HCT116 (cell line): ENCODE data around the gene DOCK10. TPM values are rescaled to one million over a fixed set of nuclear protein-coding genes. Genes with fewer than 3 reads are reported as not detected.

Experiments
- ATAC-seq: fragments of 200-7000 bp; cut with Tn5 transposase; 2 replicates; pipeline ENCODE4 v1.9.1; 2020; ENCODE audit warnings: mild to moderate bottlenecking, moderate library complexity
- BruUV-seq: library from RNA; stranded (reverse); fragments of 400-500 nt; replicated peaks from 2 replicates; lab custom pipeline; 2021; lab: Mats Ljungman, UMichigan
- CTCF ChIA-PET: fragments of 300-600 bp; sonication (Branson Sonifier 250); formaldehyde crosslinking; loops from one replicate; lab custom pipeline; 2021; ENCODE audit warnings: antibody characterized with exemption; lab: Charles Lee
- POLR2A ChIA-PET: fragments of 300-600, 350-600 bp; sonication (Branson Sonifier 250); formaldehyde crosslinking; loops from one replicate; lab custom pipeline; 2021; ENCODE audit warnings: antibody characterized with exemption; lab: Charles Lee
- RAD21 ChIA-PET, 2 experiments: fragments of 300-600 bp; sonication (Branson Sonifier 250); formaldehyde crosslinking; loops; one replicate each; lab custom pipeline; 2023; ENCODE audit warnings: low total read pairs in 2 of 2; ENCODE audit not compliant: uncharacterized antibody in 2 of 2, unreplicated experiment in 2 of 2, low non-redundant PET in 1 of 2; lab: Charles Lee
- DNase-seq: peaks from one replicate; pipeline ENCODE4 v3.0.0-alpha.2; 2010; ENCODE audit warnings: low read depth, low spot score
- H2AFZ ChIP-seq: fragments of 200-600 bp; shearing (Covaris generic), sonication (generic); 2 replicates; pipeline ENCODE4 v1.6.1; 2017; ENCODE audit warnings: low read depth, mixed run types, mixed read lengths, antibody characterized with exemption, low read length; ENCODE audit not compliant: poor library complexity, severe bottlenecking
- H3K27ac ChIP-seq: 2 replicates; pipeline ENCODE4 v1.5.1; 2012; ENCODE audit warnings: low read depth, low read length
- H3K27me3 ChIP-seq: fragments of 200-600 bp; sonication (generic); 2 replicates; pipeline ENCODE4 v1.6.1; 2016; ENCODE audit warnings: mixed run types, low read length, mixed read lengths; ENCODE audit not compliant: insufficient read depth
- H3K36me3 ChIP-seq, 2 experiments: fragments of 200-500 bp in 1 of 2; fragments of 200-600 bp in 1 of 2; sonication (Bioruptor generic) in 1 of 2; sonication (generic) in 1 of 2; 2 replicates each; pipeline versions ENCODE4 v1.5.1 to v1.6.1; 2014 to 2016; ENCODE audit warnings: low read length in 2 of 2, inconsistent platforms in 1 of 2, mixed read lengths in 1 of 2, mixed run types in 1 of 2; ENCODE audit not compliant: insufficient read depth in 2 of 2, control insufficient read depth in 1 of 2
- H3K4me1 ChIP-seq, 2 experiments: fragments of 200-600 bp in 1 of 2; sonication (generic) in 1 of 2; 2 replicates each; pipeline versions ENCODE4 v1.5.1 to v1.6.1; 2012 to 2017; ENCODE audit warnings: low read length in 2 of 2, inconsistent platforms in 1 of 2, mild to moderate bottlenecking in 1 of 2, mixed read lengths in 1 of 2, mixed run types in 1 of 2, moderate library complexity in 1 of 2; ENCODE audit not compliant: insufficient read depth in 2 of 2, control insufficient read depth in 1 of 2
- H3K4me2 ChIP-seq: fragments of 200-600 bp; sonication (generic); 2 replicates; pipeline ENCODE4 v1.6.1; 2017; ENCODE audit warnings: mixed run types, low read length, mixed read lengths
- H3K4me3 ChIP-seq, 2 experiments: fragments of 200-600 bp in 1 of 2; sonication (generic) in 1 of 2; replicated peaks in 1 of 2; 2 replicates each; pipeline ENCODE4 v1.5.1; 2011 to 2016; ENCODE audit warnings: low read length in 2 of 2, control low read depth in 1 of 2, low read depth in 1 of 2, mild to moderate bottlenecking in 1 of 2, mixed read lengths in 1 of 2, mixed run types in 1 of 2
- H3K79me2 ChIP-seq: fragments of 200-600 bp; sonication (generic); 2 replicates; pipeline ENCODE4 v1.6.1; 2017; ENCODE audit warnings: mild to moderate bottlenecking, mixed run types, low read length, moderate library complexity, mixed read lengths; ENCODE audit not compliant: insufficient read depth
- H3K9ac ChIP-seq: fragments of 200-600 bp; sonication (generic); 2 replicates; pipeline ENCODE4 v1.6.1; 2016; ENCODE audit warnings: low read length, mixed read lengths
- H3K9me2 ChIP-seq: fragments of 200-600 bp; sonication (generic), shearing (Covaris generic); 2 replicates; pipeline ENCODE4 v1.6.1; 2017; ENCODE audit warnings: mixed run types, mild to moderate bottlenecking, moderate library complexity; ENCODE audit not compliant: insufficient read depth
- H3K9me3 ChIP-seq, 2 experiments: fragments of 200-500 bp in 1 of 2; fragments of 200-600 bp in 1 of 2; sonication (Bioruptor generic) in 1 of 2; sonication (generic) in 1 of 2; 2 replicates each; pipeline ENCODE4 v1.6.1; 2014 to 2017; ENCODE audit warnings: low read length in 2 of 2, mixed read lengths in 2 of 2, inconsistent platforms in 1 of 2, low read depth in 1 of 2, mild to moderate bottlenecking in 1 of 2, mixed run types in 1 of 2, moderate library complexity in 1 of 2; ENCODE audit not compliant: control insufficient read depth in 1 of 2, insufficient read depth in 1 of 2
- H4K20me1 ChIP-seq: fragments of 200-600 bp; sonication (generic), shearing (Covaris generic); 2 replicates; pipeline ENCODE4 v1.6.1; 2017; ENCODE audit warnings: mixed run types, mild to moderate bottlenecking, moderate library complexity; ENCODE audit not compliant: insufficient read depth
- CBX3 ChIP-seq: IDR thresholded peaks from 2 replicates; pipeline ENCODE4 v1.6.1; 2012; ENCODE audit warnings: low read depth
- CTCF ChIP-seq, 3 experiments: fragments of 200-600 bp in 1 of 3; sonication (generic) in 1 of 3; IDR thresholded peaks in 2 of 3; conservative IDR thresholded peaks in 1 of 3; 2 replicates each; pipeline ENCODE4 v1.5.1; 2012 to 2017; ENCODE audit warnings: low read depth in 2 of 3, low read length in 2 of 3, antibody characterized with exemption in 1 of 3, borderline replicate concordance in 1 of 3, control low read depth in 1 of 3, mild to moderate bottlenecking in 1 of 3, mixed read lengths in 1 of 3, mixed run types in 1 of 3, moderate library complexity in 1 of 3; ENCODE audit not compliant: insufficient read depth in 1 of 3
- EGR1 ChIP-seq: IDR thresholded peaks from 2 replicates; pipeline ENCODE4 v1.6.1; 2012; ENCODE audit warnings: low read depth
- EZH2 ChIP-seq: fragments of 200-600 bp; sonication (generic); IDR thresholded peaks from 2 replicates; pipeline ENCODE4 v1.6.1; 2017; ENCODE audit warnings: antibody characterized with exemption, mixed run types
- EZH2phosphoT487 ChIP-seq: fragments of 200-600 bp; IDR thresholded peaks from 2 replicates; pipeline ENCODE4 v1.6.1; 2018; ENCODE audit warnings: antibody characterized with exemption, borderline replicate concordance
- JUND ChIP-seq: IDR thresholded peaks from 2 replicates; pipeline ENCODE4 v1.6.1; 2012
- MAX ChIP-seq: IDR thresholded peaks from 2 replicates; pipeline ENCODE4 v1.6.1; 2012
- POLR2A ChIP-seq: IDR thresholded peaks from 2 replicates; pipeline ENCODE4 v1.7.0; 2011; ENCODE audit warnings: borderline replicate concordance; ENCODE audit not compliant: insufficient read depth, insufficient read length; ENCODE audit errors: extremely low read depth
- RAD21 ChIP-seq: IDR thresholded peaks from 2 replicates; pipeline ENCODE4 v1.6.1; 2012; ENCODE audit warnings: low read depth, mild to moderate bottlenecking
- REST ChIP-seq: IDR thresholded peaks from 2 replicates; pipeline ENCODE4 v1.6.1; 2012; ENCODE audit warnings: low read depth
- SIN3A ChIP-seq: IDR thresholded peaks from 2 replicates; pipeline ENCODE4 v1.6.1; 2012; ENCODE audit warnings: low read depth
- TCF7L2 ChIP-seq: IDR thresholded peaks from 2 replicates; pipeline ENCODE4 v1.7.0; 2011; ENCODE audit warnings: borderline replicate concordance, inconsistent platforms; ENCODE audit not compliant: insufficient read depth, insufficient read length; ENCODE audit errors: extremely low read depth
- ZBTB33 ChIP-seq: IDR thresholded peaks from 2 replicates; pipeline ENCODE4 v1.6.1; 2011; ENCODE audit warnings: mild to moderate bottlenecking, low read length, moderate library complexity; ENCODE audit not compliant: insufficient replicate concordance; ENCODE audit errors: extremely low read depth
- ZNF274 ChIP-seq: fragments of 200-500 bp; sonication (Bioruptor generic); IDR thresholded peaks from 2 replicates; pipeline ENCODE4 v1.6.1; 2014; ENCODE audit warnings: mild to moderate bottlenecking, low read depth, low read length, inconsistent platforms
- intact Hi-C: fragments of 100-400 bp; cut with micrococcal nuclease; formaldehyde crosslinking; loops from 2 replicates; pipeline ENCODE4 v1.10.0; 2022
- total RNA-seq: library from RNA; stranded (reverse); gene quantifications from one replicate; pipeline ENCODE4 v1.2.1, GENCODE V29; 2021; ENCODE audit not compliant: unreplicated experiment

DOCK10 gene
- total RNA-seq, 1 experiment from 2014 or later, result 0.54 TPM

- Histone ChIP-seq H3K4me2 (no peak overlapping the region), H3K27me3 (no peaks in the 10 kb centered on the region), H3K4me1 (peaks cover 0 to 5% of the 10 kb centered on the region in 2 experiments; a peak in 1 of 4 replicates), H3K79me2 (no peaks in the 10 kb centered on the region), H3K9ac (no peak overlapping the region), H3K9me2 (no peaks in the 10 kb centered on the region), H3K27ac (no peak overlapping the region), H4K20me1 (no peaks in the 10 kb centered on the region), H3K4me3 (no peak overlapping the region), H3K36me3 (no peaks in the 10 kb centered on the region), H3K9me3 (no peaks in the 10 kb centered on the region), H2AFZ (no peak overlapping the region)
- POLR2A ChIA-PET, result no interaction called here
- TF ChIP-seq CBX3, result no peak
- TF ChIP-seq ZBTB33, result no peak
- no peak for TF ChIP-seq SIN3A
- no peak for TF ChIP-seq EZH2phosphoT487
- no peak for TF ChIP-seq POLR2A
- TF ChIP-seq ZNF274, result no peak
- TF ChIP-seq CTCF (IDR thresholded peaks at IDR 0.05 in 2 of 3, conservative IDR thresholded peaks at IDR 0.05 in 1 of 3; ENCODE audit: borderline replicate concordance in 1 of 3, insufficient read depth in 1 of 3, low read depth in 2 of 3, low read length in 2 of 3), result no peak
- TF ChIP-seq JUND, result no peak
- no peak for TF ChIP-seq EGR1
- no peak for TF ChIP-seq REST
- no peak for TF ChIP-seq TCF7L2
- TF ChIP-seq RAD21, result no peak
- TF ChIP-seq EZH2, result no peak
- no peak for TF ChIP-seq MAX
- RAD21 ChIA-PET, result no interaction called here
- ATAC-seq (no peak), DNase-seq (no peak)
- intact Hi-C loops, result no loop called here
- CTCF ChIA-PET, result no interaction called here
- BruUV-seq, result no TSS peak
Observed at GRCh38 chr2:224841910-224842309, 200.4 kb downstream of the DOCK10 start.
